Fibroblast of skin of back (primary cell): Measurements from ENCODE around the gene CSNK2A1.
"Not testable (repeated sequence)": the region's sequence is repeated elsewhere in the genome, so short reads cannot be mapped to it uniquely, and the experiment has no call there.

Source experiments
- DNase-seq: peaks from one replicate; pipeline ENCODE4 v3.0.0-alpha.2; 2013

The CSNK2A1 gene

DNA sequence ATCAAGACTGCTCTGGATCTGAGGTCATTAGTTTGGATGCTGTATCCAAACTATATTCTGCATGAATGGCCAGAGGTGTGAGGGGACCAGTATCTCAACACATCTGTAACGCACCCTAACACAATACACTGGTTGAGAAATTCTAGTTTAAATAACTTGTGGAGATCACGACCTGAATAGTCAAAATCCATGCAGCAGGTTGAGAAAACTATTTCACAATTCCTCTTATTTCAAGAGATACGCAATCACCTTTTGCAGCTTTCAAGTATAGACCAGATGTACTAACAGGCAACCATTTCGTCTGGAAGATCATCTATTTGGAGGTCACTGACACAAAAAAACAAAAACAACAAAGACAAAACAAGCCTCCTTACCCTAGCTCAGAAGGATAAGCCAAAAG is 11.1 kb downstream of the CSNK2A1 start:
- no peak for DNase-seq

DNA sequence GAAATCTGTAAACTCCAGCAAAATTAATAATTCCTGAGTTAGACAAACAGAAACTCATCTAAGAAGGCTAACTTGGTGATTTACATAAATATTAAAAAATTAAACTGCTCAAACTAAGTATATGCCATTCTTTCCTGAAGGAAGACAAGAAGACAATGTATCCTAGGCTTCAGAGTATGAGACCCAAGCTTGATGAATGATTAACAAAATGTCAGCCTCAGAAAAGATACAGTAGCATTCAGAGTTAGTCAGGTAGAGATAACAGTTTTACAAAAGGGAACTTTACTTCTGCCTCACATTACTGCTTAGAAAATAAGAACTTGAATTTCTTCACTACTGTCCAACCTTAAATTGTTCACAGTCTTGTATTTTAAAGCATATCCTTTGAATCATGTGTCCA is 12.0 kb downstream of the CSNK2A1 start:
- no peak for DNase-seq

GRCh38 chr20:530321-530720 is 13.3 kb downstream of the CSNK2A1 start:
- no peak for DNase-seq

- peak; percentile 79 for DNase-seq
Observed at GRCh38 chr20:528923-529604, 14.5 kb downstream of the CSNK2A1 start.

DNA sequence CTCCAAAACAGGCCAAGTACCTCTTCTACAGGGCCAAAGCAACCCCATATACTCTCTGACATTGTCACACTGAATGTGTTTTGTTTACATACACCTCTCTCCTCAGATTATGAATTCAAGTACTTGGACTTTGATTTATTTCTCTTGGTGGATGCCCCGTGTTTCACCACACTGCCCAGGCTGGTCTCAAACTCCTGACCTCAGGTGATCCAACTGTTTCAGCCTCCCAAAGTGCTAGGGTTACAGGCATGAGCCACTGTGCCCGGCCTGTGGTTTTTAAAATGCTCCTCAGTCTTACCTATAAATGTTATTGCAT is 16.1 kb downstream of the CSNK2A1 start:
- no peak for DNase-seq

GRCh38 chr20:521860-522259 is 21.7 kb downstream of the CSNK2A1 start:
- no peak for DNase-seq

GRCh38 chr20:519999-520398 is 23.6 kb downstream of the CSNK2A1 start:
- no peak for DNase-seq

DNA sequence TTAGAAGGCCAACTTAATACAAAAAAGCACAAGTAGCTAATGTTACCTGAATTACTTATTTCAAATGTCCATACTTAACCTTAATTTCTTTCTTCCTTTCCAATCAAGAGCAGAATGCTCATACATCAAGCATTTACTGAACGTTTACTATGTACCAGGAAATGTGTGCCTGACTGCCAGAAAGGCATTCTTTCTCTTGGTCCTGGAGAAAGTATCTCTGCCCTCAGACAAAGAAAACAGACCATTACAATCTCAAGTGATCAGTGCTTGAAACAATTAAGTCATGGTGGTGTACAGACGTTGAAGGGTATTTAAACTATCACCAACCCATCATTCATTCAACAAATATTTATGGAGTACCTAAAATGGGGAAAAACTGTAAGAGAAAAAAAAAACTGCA is 26.4 kb downstream of the CSNK2A1 start:
- peak; percentile 14 for DNase-seq

GRCh38 chr20:516799-517198 is 26.8 kb downstream of the CSNK2A1 start:
- no peak for DNase-seq

- no peak for DNase-seq
Observed at GRCh38 chr20:515696-516095, 27.9 kb downstream of the CSNK2A1 start.

- DNase-seq: no peak
Observed at GRCh38 chr20:513429-513828, 30.2 kb downstream of the CSNK2A1 start.

DNA sequence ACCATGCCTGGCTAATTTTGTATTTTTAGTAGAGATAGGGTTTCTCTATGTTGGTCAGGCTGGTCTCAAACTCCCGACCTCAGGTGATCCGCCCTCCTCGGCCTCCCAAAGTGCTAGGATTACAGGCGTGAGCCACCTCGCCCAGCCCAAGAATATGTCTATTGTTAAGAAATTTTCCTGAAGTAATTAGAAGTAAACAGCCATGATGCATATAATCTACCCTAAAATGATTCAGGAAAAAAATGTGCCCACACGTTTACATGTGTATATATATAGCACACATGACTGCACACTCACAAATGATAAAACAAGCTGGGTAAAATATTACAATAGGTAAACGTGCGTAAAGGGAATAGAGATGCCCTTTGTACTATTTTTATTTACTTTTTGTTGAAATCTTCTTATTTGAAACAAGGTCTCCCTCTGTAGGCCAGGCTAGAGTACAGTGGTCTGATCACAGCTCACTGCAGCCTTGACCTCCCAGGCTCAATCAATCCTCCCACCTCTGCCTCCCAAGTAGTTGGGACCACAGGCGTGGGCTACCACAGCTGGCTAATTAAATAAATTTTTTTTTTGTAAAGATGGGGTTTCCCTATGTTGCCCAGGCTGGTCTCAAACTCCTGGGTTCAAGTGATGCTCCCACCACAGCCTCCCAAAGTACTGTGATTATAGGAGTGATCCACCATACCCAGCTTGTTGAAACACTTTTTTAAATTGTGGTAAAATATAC is 33.1 kb downstream of the CSNK2A1 start:
- not testable (repeated sequence) for DNase-seq

- not testable (repeated sequence) for DNase-seq
Observed at GRCh38 chr20:508364-508787, 35.2 kb downstream of the CSNK2A1 start.

DNA sequence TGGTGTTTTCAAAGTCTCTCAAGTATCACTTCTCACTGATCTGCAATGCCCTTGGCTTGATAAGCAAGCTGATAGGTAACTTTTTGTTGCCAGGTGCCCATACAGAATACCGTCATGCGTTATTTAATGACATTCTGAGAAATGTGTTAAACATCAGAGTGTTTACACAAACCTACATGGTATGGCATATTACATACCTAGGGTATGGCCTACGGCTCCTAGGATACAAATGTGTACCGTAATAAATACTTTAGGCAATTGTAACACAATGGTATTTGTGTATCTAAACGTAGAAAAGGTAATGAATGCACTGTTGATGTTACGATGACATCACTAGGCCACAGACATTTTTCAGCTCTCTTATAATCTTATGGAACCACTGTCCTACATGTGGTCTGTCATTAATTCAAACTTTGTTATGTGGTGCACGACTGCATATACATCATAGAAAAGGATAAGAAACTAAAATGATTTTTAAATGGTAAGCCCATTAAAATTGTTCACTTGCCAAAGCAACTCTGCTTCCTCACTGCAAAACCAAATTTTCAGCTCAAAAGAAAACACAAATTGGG is 35.7 kb downstream of the CSNK2A1 start:
- no peak for DNase-seq

DNA sequence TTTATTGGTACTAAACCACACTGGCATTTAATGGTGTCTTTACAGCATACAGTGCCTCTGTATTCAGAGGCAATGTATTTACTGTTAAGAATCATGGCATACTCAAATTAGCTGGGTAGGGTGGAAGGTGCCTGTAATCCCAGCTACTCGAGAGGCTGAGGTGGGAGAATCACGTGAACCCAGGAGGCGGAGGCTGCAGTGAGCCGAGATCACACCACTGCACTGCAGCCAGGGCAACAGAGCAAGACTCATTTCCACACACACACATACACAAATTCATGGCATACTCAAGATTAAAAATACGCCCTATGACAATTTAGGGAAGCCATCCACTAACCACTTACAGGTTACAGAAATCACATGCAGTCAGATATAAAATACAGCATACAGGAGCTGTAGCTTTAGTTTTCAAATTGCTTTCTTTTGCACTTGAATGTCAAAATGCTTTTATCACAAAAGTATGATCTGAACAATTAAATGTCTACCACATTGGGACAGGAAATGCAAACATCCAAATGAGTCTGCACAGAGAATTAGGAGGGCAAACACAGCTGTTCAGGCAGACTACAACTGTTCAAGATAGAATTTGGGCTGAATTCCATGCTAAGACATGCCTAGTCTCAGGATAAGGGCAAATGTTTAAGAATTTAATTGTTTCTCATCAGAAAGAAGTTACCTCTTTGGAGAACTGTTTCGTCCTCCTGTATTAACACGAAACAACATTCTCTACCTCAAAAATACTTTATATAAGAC is 36.4 kb downstream of the CSNK2A1 start:
- DNase-seq: no peak

GRCh38 chr20:504632-505075 is 38.9 kb downstream of the CSNK2A1 start:
- DNase-seq: no peak

DNA sequence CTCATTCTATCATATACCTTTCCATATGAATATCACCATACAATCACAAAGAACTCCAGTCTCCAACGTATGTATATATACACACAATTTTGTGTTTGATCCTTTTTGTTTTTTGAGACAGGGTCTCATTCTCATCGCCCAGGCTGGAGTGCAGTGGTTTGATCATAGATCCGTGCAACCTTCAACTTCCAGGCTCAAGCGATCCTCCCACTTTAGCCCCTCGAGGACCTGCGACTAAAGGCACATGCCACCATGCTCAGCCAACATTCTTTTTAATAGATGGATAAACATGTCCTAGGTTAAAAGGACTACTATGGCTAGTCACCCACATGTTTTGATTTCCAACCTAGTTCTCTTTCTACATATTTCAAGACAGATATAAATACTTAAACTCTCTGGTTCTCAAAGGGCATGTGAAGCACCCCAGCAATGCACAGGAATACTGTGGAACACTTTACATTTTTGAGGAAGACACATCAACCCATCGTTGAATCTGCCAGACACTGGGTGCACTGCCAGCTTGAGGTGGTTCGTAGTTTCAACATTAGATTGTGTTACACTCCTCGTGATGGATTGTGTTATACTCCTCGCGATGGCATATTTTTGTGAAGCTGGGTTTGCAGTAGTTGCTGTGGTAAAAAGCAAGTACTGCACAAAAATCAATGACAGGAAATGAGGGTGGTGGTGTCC is 40.4 kb downstream of the CSNK2A1 start:
- no peak for DNase-seq

DNA sequence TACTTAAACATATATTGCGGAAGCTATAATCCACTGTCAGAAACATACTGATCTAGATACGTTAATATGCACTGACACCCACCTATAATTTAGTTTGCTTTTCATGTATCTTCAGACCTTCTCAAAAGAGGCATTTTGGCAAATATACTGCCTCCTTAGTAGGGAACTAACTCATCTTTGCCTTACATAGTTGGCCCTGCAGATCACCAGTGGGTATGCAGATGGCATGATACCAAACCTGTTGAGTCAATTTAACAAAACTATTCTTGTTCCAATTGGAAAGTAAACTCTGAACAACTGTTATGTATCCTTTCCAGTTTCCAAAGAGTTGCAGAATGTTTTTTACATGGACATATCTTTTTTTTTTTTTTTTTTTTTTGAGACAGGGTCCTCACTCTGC is 45.6 kb downstream of the CSNK2A1 start:
- no peak for DNase-seq

- no peak for DNase-seq
Observed at GRCh38 chr20:496126-496696, 47.4 kb downstream of the CSNK2A1 start.

GRCh38 chr20:492159-492558 is 51.4 kb downstream of the CSNK2A1 start:
- DNase-seq: no peak

- no peak for DNase-seq
Observed at GRCh38 chr20:487655-488054, 55.9 kb downstream of the CSNK2A1 start.
